Kidney (tissue), 14 donors: Measurements from ENCODE around the gene ROS1. TPM values are rescaled to one million over a fixed set of nuclear protein-coding genes. Genes with fewer than 3 reads are reported as not detected.

ENCODE experiments used
- DNase-seq, 5 donors: peaks; one replicate each; pipeline ENCODE4 v3.0.0-alpha.2; 2013 to 2020
- FAIRE-seq: peaks from 2 replicates; lab custom pipeline; 2012; peaks lifted over from hg19 to GRCh38; lab: Jason Lieb, UNC
- H3K27ac ChIP-seq, 2 donors: one replicate each; pipeline ENCODE4 v1.7.0; 2013; ENCODE audit warnings: low read depth in 2 of 2, low read length in 2 of 2, inconsistent platforms in 1 of 2
- H3K27me3 ChIP-seq: one replicate; pipeline ENCODE4 v1.7.1; 2013; ENCODE audit warnings: low read length, inconsistent platforms; ENCODE audit not compliant: control insufficient read depth, insufficient read depth
- H3K36me3 ChIP-seq, 3 donors: one replicate each; pipeline versions ENCODE4 v1.7.0 to v1.7.1; 2013; ENCODE audit warnings: low read length in 3 of 3, control low read depth in 1 of 3, inconsistent platforms in 1 of 3; ENCODE audit not compliant: insufficient read depth in 3 of 3, control insufficient read depth in 2 of 3
- H3K4me1 ChIP-seq, 3 donors: one replicate each; pipeline versions ENCODE4 v1.7.0 to v1.7.1; 2013; ENCODE audit warnings: low read length in 3 of 3, inconsistent platforms in 1 of 3, low read depth in 1 of 3; ENCODE audit not compliant: control insufficient read depth in 2 of 3, insufficient read depth in 2 of 3
- H3K4me3 ChIP-seq, 3 donors: one replicate each; pipeline versions ENCODE4 v1.7.0 to v1.8.1; 2013; ENCODE audit warnings: low read length in 3 of 3, control low read depth in 1 of 3, inconsistent platforms in 1 of 3
- H3K9ac ChIP-seq, 3 donors: one replicate each; pipeline versions ENCODE4 v1.7.0 to v1.7.1; 2013; ENCODE audit warnings: low read length in 3 of 3, control low read depth in 1 of 3, inconsistent platforms in 1 of 3
- H3K9me3 ChIP-seq, 3 donors: one replicate each; pipeline versions ENCODE4 v1.7.0 to v1.7.1; 2013; ENCODE audit warnings: low read length in 3 of 3, control low read depth in 1 of 3, inconsistent platforms in 1 of 3; ENCODE audit not compliant: control insufficient read depth in 2 of 3, insufficient read depth in 1 of 3
- CTCF ChIP-seq: IDR thresholded peaks from 3 replicates; pipeline ENCODE4 v1.5.1; 2012; ENCODE audit warnings: mild to moderate bottlenecking, moderate library complexity, borderline replicate concordance; ENCODE audit not compliant: insufficient read depth; ENCODE audit errors: extremely low read depth
- intact Hi-C: fragments of 100-400 bp; cut with DNase I; formaldehyde crosslinking; loops from one replicate; pipeline ENCODE4 v1.11.1; 2022
- polyA plus RNA-seq: library from polyadenylated mRNA; stranded (reverse); fragments of 350-450 nt; fragmentation: Illumina TruSeq; extraction: RNeasy Lipid Tissue Mini Kit (QIAGEN cat#74804); gene quantifications from one replicate; pipeline ENCODE4 v1.2.3, GENCODE V29; 2014; ENCODE audit warnings: low read depth, low replicate concordance; ENCODE audit not compliant: insufficient read depth
- total RNA-seq: library from RNA; stranded (reverse); fragmentation: NEBNext Ultra II Directional; extraction: Animal tissue kit (Norgen Biotek cat#: 25700); gene quantifications from one replicate; pipeline ENCODE4 v1.2.1, GENCODE V29; 2021
- donor health status: control.
- donor health status: control.
- donor health status: control.
- donor health status: control.
- donor health status: control.
- donor health status: DM: yes; HTN: yes; CAD: no.
- donor health status: Normal renal cell carcinoma (clear cell type).

The ROS1 gene
- total and polyA plus RNA-seq, 2 donors from 2014 or later: 0.04 to 0.19 TPM

- FAIRE-seq: no peak
- no peaks in the 10 kb centered on the region for H3K9me3 ChIP-seq
Measured at GRCh38 chr6:117411474-117411873, 14.3 kb downstream of the ROS1 start.

GRCh38 chr6:117409863-117410262 lies 15.9 kb downstream of the ROS1 start:
- H3K9me3 ChIP-seq: no peaks in the 10 kb centered on the region
- no peak overlapping the region for H3K27ac ChIP-seq
- TF ChIP-seq CTCF: no peak
- intact Hi-C loops: no loop called here
- no peaks in the 10 kb centered on the region for H3K27me3 ChIP-seq
- H3K36me3 ChIP-seq: no peaks in the 10 kb centered on the region
- DNase-seq (no peak), FAIRE-seq (no peak)
- H3K4me1 ChIP-seq: no peaks in the 10 kb centered on the region
- H3K9ac ChIP-seq: no peak overlapping the region
- no peak overlapping the region for H3K4me3 ChIP-seq

More at GRCh38 chr6:117411474-117411873, 14.3 kb downstream of the ROS1 start:
- H3K4me1 ChIP-seq: no peaks in the 10 kb centered on the region
- H3K27me3 ChIP-seq: no peaks in the 10 kb centered on the region
- no peak for TF ChIP-seq CTCF
- no peak overlapping the region for H3K4me3 ChIP-seq
- no peak overlapping the region for H3K27ac ChIP-seq
- H3K9ac ChIP-seq: no peak overlapping the region
- DNase-seq: no peak
- intact Hi-C loops: no loop called here
- H3K36me3 ChIP-seq: no peaks in the 10 kb centered on the region

GRCh38 chr6:117409420-117409819 lies 16.3 kb downstream of the ROS1 start:
- Histone ChIP-seq H3K27ac (no peak overlapping the region), H3K4me3 (no peak overlapping the region), H3K27me3 (no peaks in the 10 kb centered on the region), H3K4me1 (no peaks in the 10 kb centered on the region), H3K36me3 (no peaks in the 10 kb centered on the region), H3K9me3 (no peaks in the 10 kb centered on the region), H3K9ac (no peak overlapping the region)
- intact Hi-C loops: no loop called here
- DNase-seq (no peak), FAIRE-seq (no peak)
- TF ChIP-seq CTCF: no peak

GRCh38 chr6:117404548-117404947 lies 21.2 kb downstream of the ROS1 start:
- intact Hi-C loops: no loop called here

More at GRCh38 chr6:117404548-117404947, 21.2 kb downstream of the ROS1 start:
- DNase-seq (no peak), FAIRE-seq (no peak)
- H3K27ac ChIP-seq: no peak overlapping the region
- H3K4me3 ChIP-seq: no peak overlapping the region
- no peaks in the 10 kb centered on the region for H3K27me3 ChIP-seq
- no peaks in the 10 kb centered on the region for H3K36me3 ChIP-seq
- no peak for TF ChIP-seq CTCF
- H3K9ac ChIP-seq: no peak overlapping the region
- H3K9me3 ChIP-seq: no peaks in the 10 kb centered on the region
- no peaks in the 10 kb centered on the region for H3K4me1 ChIP-seq
